Loucy (cell line): Measurements from ENCODE around the gene NKX6-2.

ENCODE experiments used
- EZH2phosphoT487 ChIP-seq: fragments of 200-600 bp; IDR thresholded peaks from 2 replicates; pipeline ENCODE4 v1.6.1; 2018; ENCODE audit warnings: antibody characterized with exemption, mild to moderate bottlenecking, moderate library complexity, borderline replicate concordance
- TF ChIP-seq, protein P1 (sequence below): fragments of 200-600 bp; sonication (generic); conservative IDR thresholded peaks from 2 replicates; pipeline ENCODE4 v1.5.1; 2014; ENCODE audit warnings: mild to moderate bottlenecking, antibody characterized with exemption, low read length

- TF ChIP-seq, protein P1, sequence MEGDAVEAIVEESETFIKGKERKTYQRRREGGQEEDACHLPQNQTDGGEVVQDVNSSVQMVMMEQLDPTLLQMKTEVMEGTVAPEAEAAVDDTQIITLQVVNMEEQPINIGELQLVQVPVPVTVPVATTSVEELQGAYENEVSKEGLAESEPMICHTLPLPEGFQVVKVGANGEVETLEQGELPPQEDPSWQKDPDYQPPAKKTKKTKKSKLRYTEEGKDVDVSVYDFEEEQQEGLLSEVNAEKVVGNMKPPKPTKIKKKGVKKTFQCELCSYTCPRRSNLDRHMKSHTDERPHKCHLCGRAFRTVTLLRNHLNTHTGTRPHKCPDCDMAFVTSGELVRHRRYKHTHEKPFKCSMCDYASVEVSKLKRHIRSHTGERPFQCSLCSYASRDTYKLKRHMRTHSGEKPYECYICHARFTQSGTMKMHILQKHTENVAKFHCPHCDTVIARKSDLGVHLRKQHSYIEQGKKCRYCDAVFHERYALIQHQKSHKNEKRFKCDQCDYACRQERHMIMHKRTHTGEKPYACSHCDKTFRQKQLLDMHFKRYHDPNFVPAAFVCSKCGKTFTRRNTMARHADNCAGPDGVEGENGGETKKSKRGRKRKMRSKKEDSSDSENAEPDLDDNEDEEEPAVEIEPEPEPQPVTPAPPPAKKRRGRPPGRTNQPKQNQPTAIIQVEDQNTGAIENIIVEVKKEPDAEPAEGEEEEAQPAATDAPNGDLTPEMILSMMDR: no peak
- no peak for TF ChIP-seq EZH2phosphoT487
Observed at GRCh38 chr10:132833421-132834111, 47.6 kb upstream of the NKX6-2 start.
